Naive thymus-derived CD4-positive, alpha-beta T cell (primary cell): ENCODE results near the gene BTBD10. TPM values are rescaled to one million over a fixed set of nuclear protein-coding genes. Genes with fewer than 3 reads are reported as not detected.

Experiments used
- ATAC-seq: fragments of 150-1000 bp; cut with Tn5 transposase; 2 replicates; pipeline ENCODE4 v1.10.0; 2021; ENCODE audit warnings: mild to moderate bottlenecking, moderate library complexity
- CTCF ChIA-PET: fragments of 350-600 bp; sonication (Branson Sonifier 250); formaldehyde crosslinking; loops from one replicate; lab custom pipeline; 2021; ENCODE audit warnings: antibody characterized with exemption; lab: Charles Lee
- POLR2A ChIA-PET: fragments of 350-600 bp; sonication (Branson Sonifier 250); formaldehyde crosslinking; loops from one replicate; lab custom pipeline; 2021; ENCODE audit warnings: antibody characterized with exemption, inconsistent platforms; lab: Charles Lee
- DNase-seq, 9 donors: peaks; one replicate each; pipeline versions ENCODE4 v3.0.0 to v3.0.0-alpha.2; 2020 to 2022; ENCODE audit warnings: mixed read lengths in 1 of 9
- H3K27ac ChIP-seq: one replicate; pipeline ENCODE4 v1.7.0; 2013; ENCODE audit warnings: mild to moderate bottlenecking, low read depth, low read length, moderate library complexity
- H3K27me3 ChIP-seq, 2 donors: one replicate each; pipeline ENCODE4 v1.7.0; 2013; ENCODE audit warnings: low read length in 2 of 2, mild to moderate bottlenecking in 2 of 2, moderate library complexity in 2 of 2; ENCODE audit not compliant: control insufficient read depth in 2 of 2, insufficient read depth in 2 of 2
- H3K36me3 ChIP-seq, 3 experiments: 1 replicate in 2 of 3; 2 replicates in 1 of 3; pipeline ENCODE4 v1.7.0; 2013; ENCODE audit warnings: low read length in 3 of 3, mild to moderate bottlenecking in 3 of 3, moderate library complexity in 1 of 3; ENCODE audit not compliant: insufficient read depth in 3 of 3, control insufficient read depth in 2 of 3
- H3K4me1 ChIP-seq, 2 donors: one replicate each; pipeline ENCODE4 v1.7.0; 2013; ENCODE audit warnings: low read length in 2 of 2, mild to moderate bottlenecking in 2 of 2, moderate library complexity in 1 of 2; ENCODE audit not compliant: control insufficient read depth in 2 of 2, insufficient read depth in 2 of 2
- H3K4me3 ChIP-seq: 2 replicates; pipeline ENCODE4 v1.7.0; 2013; ENCODE audit warnings: mild to moderate bottlenecking, low read length
- H3K9me3 ChIP-seq, 3 experiments: 1 replicate in 2 of 3; 2 replicates in 1 of 3; pipeline ENCODE4 v1.7.0; 2013; ENCODE audit warnings: low read length in 3 of 3; ENCODE audit not compliant: control insufficient read depth in 2 of 3
- H3K27ac Mint-ChIP-seq, 9 donors: one replicate each; pipeline ENCODE4 v1.8.0; 2020 to 2022; ENCODE audit warnings: mixed read lengths in 9 of 9, mild to moderate bottlenecking in 8 of 9, moderate library complexity in 5 of 9, inconsistent platforms in 2 of 9
- H3K27me3 Mint-ChIP-seq, 5 donors: one replicate each; pipeline ENCODE4 v1.8.0; 2021 to 2022; ENCODE audit warnings: mixed read lengths in 5 of 5, mild to moderate bottlenecking in 1 of 5
- H3K36me3 Mint-ChIP-seq, 5 donors: one replicate each; pipeline ENCODE4 v1.8.0; 2020 to 2022; ENCODE audit warnings: mixed read lengths in 5 of 5, mild to moderate bottlenecking in 3 of 5, inconsistent platforms in 1 of 5
- H3K4me1 Mint-ChIP-seq, 7 donors: one replicate each; pipeline ENCODE4 v1.8.0; 2020 to 2022; ENCODE audit warnings: mixed read lengths in 7 of 7, mild to moderate bottlenecking in 3 of 7, inconsistent platforms in 1 of 7
- H3K4me3 Mint-ChIP-seq, 10 donors: one replicate each; pipeline ENCODE4 v1.8.0; 2020 to 2022; ENCODE audit warnings: mild to moderate bottlenecking in 10 of 10, mixed read lengths in 10 of 10, moderate library complexity in 6 of 10, inconsistent platforms in 2 of 10
- H3K9me3 Mint-ChIP-seq, 11 donors: one replicate each; pipeline ENCODE4 v1.8.0; 2020 to 2022; ENCODE audit warnings: mixed read lengths in 11 of 11, mild to moderate bottlenecking in 4 of 11, inconsistent platforms in 1 of 11, moderate library complexity in 1 of 11
- intact Hi-C, 2 donors: fragments of 100-400 bp; cut with micrococcal nuclease; formaldehyde crosslinking; loops; one replicate each; pipeline ENCODE4 v1.15.1; 2023
- polyA plus RNA-seq, 2 donors: library from polyadenylated mRNA; unstranded; fragments of 300-500 nt; fragmentation: Illumina TruSeq; gene quantifications; one replicate each; pipeline ENCODE4 v1.2.3, GENCODE V29; 2021
- total RNA-seq, 6 experiments: library from RNA in 5 of 6; stranded (reverse) in 5 of 6; gene quantifications; 1 replicate in 5 of 6; 2 replicates in 1 of 6; pipeline ENCODE4 v1.2.3 and lab custom pipeline; 2021 to 2026

The BTBD10 gene
- total and polyA plus RNA-seq, 7 experiments from 2014 or later = 9.7 to 25.2 (median 16.3) TPM

DNA sequence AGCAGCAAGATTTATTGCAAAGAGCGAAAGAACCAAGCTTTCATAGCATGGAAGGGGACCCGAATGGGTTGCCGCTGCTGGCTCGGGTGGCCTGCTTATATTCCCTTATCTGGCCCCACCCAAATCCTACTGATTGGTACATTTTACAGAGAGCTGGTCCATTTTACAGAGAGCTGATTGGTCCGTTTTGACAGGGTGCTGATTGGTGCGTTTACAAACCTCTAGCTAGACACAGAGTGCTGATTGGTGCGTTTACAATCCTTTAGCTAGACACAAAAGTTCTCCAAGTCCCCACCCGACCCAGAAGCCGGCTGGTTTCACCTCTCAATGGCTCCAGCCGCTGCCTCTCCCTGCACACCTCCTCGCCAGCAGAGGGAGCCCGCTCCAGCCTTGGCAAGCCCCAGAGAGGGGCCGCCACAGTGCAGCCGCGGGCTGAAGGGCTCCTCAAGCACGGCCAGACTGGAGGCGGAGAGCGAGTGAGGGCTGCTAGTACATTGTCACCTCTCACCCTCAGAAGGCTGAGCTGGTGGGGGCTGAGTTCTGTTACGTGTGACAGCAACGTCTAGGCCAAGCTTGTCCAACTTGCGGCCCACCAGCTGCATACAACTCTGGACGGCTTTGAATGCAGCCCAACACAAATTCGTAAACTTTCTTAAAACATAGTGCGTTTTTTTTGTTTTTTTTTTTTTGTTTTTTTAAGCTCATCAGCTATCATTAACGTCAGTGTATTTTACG, 24.1 kb upstream of the BTBD10 start:
- intact Hi-C loops = loop anchor here (1.0 to 5.0 kb wide), 5 partner anchors 24 to 762 kb away; partner anchors contain the start of genes BTBD10 (in 2 of the 2) and FAR1 (in 1 of the 2)
- peak overlapping the region; percentile 66 to 90 (median 76) for H3K4me3 Mint-ChIP-seq
- DNase-seq (peak; percentile 28 to 64 (median 55)), ATAC-seq (peak; percentile 92)
- H3K4me1 ChIP-seq = peaks cover 0 to 4% of the 10 kb centered on the region in 2 donors
- POLR2A ChIA-PET = interaction anchor here (0.8 kb wide), 1 partner anchor 23 kb away, joined by 3 read pairs; no protein-coding TSS in a partner anchor
- H3K27me3 Mint-ChIP-seq = peaks cover 2 to 12% (median 4%) of the 10 kb centered on the region in 5 donors
- no peaks in the 10 kb centered on the region for H3K27me3 ChIP-seq
- peak overlapping the region; percentile 61 for H3K4me3 ChIP-seq
- CTCF ChIA-PET = interaction anchor here (0.6 to 1.5 kb wide), 7 partner anchors 9 to 761 kb away, joined by 3 to 7 read pairs (median 3); partner anchors contain the start of gene BTBD10
- H3K36me3 Mint-ChIP-seq = no peaks in the 10 kb centered on the region
- no peak overlapping the region for H3K27ac ChIP-seq
- peak overlapping the region in 6 of 9 donors; percentile 40 to 77 (median 74) for H3K27ac Mint-ChIP-seq
- no peaks in the 10 kb centered on the region for H3K9me3 ChIP-seq
- peaks cover 5 to 7% (median 6%) of the 10 kb centered on the region in 7 donors for H3K4me1 Mint-ChIP-seq
- peaks cover 0 to 11% (median 0%) of the 10 kb centered on the region in 11 donors for H3K9me3 Mint-ChIP-seq
- H3K36me3 ChIP-seq = no peaks in the 10 kb centered on the region

GRCh38 chr11:13480198-13480597, 17.2 kb upstream of the BTBD10 start:
- peaks cover 0 to 13% (median 0%) of the 10 kb centered on the region in 11 donors for H3K9me3 Mint-ChIP-seq
- Histone ChIP-seq H3K4me1 (no peaks in the 10 kb centered on the region), H3K36me3 (no peaks in the 10 kb centered on the region), H3K27ac (no peak overlapping the region), H3K9me3 (no peaks in the 10 kb centered on the region), H3K4me3 (no peak overlapping the region), H3K27me3 (no peaks in the 10 kb centered on the region)
- H3K27ac Mint-ChIP-seq = no peak overlapping the region
- ATAC-seq = no peak
- H3K27me3 Mint-ChIP-seq = peaks cover 19 to 28% (median 25%) of the 10 kb centered on the region in 5 donors
- H3K36me3 Mint-ChIP-seq = peaks cover 0 to 6% (median 0%) of the 10 kb centered on the region in 5 donors
- ChIA-PET POLR2A (no interaction called here), CTCF (no interaction called here)
- DNase-seq = no peak
- H3K4me3 Mint-ChIP-seq = no peak overlapping the region
- no peaks in the 10 kb centered on the region for H3K4me1 Mint-ChIP-seq
- intact Hi-C loops = no loop called here

DNA sequence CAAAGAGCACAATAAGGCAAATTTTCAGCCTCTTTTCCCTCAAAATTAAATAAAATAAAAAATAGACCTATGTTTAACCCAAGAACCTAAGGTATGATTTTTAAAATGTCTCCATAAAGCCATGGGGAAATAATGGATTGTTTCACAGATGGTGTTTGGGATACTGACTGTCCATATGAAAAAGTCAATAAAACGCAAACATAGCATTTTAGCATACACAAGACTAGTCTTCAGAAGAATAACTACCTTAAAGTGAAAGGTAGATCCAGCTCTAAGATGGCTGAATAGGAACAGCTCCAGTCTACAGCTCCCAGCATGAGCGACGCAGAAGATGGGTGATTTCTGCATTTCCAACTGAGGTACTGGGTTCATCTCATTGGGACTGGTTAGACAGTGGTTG, 16.7 kb upstream of the BTBD10 start:
- Mint-ChIP-seq H3K4me1 (no peaks in the 10 kb centered on the region), H3K27me3 (peaks cover 19 to 32% (median 25%) of the 10 kb centered on the region in 5 donors), H3K4me3 (no peak overlapping the region), H3K27ac (no peak overlapping the region), H3K36me3 (peaks cover 0 to 6% (median 0%) of the 10 kb centered on the region in 5 donors), H3K9me3 (peaks cover 0 to 13% (median 0%) of the 10 kb centered on the region in 11 donors)
- no peaks in the 10 kb centered on the region for H3K36me3 ChIP-seq
- CTCF ChIA-PET = no interaction called here
- POLR2A ChIA-PET = no interaction called here
- ATAC-seq (no peak), DNase-seq (no peak)
- H3K4me1 ChIP-seq = no peaks in the 10 kb centered on the region
- no peaks in the 10 kb centered on the region for H3K9me3 ChIP-seq
- H3K27ac ChIP-seq = no peak overlapping the region
- intact Hi-C loops = no loop called here
- H3K27me3 ChIP-seq = no peaks in the 10 kb centered on the region
- H3K4me3 ChIP-seq = no peak overlapping the region

GRCh38 chr11:13475091-13475490, 12.1 kb upstream of the BTBD10 start:
- H3K27ac Mint-ChIP-seq = no peak overlapping the region
- no peak overlapping the region for H3K27ac ChIP-seq
- H3K4me3 ChIP-seq = no peak overlapping the region
- peaks cover 0 to 2% (median 0%) of the 10 kb centered on the region in 11 donors for H3K9me3 Mint-ChIP-seq
- no peaks in the 10 kb centered on the region for H3K9me3 ChIP-seq
- H3K4me1 ChIP-seq = no peaks in the 10 kb centered on the region
- CTCF ChIA-PET = no interaction called here
- H3K27me3 Mint-ChIP-seq = peaks cover 10 to 30% (median 23%) of the 10 kb centered on the region in 5 donors
- intact Hi-C loops = no loop called here
- H3K4me3 Mint-ChIP-seq = no peak overlapping the region
- ATAC-seq (no peak), DNase-seq (no peak)
- no peaks in the 10 kb centered on the region for H3K27me3 ChIP-seq
- no peaks in the 10 kb centered on the region for H3K36me3 Mint-ChIP-seq
- POLR2A ChIA-PET = no interaction called here
- H3K4me1 Mint-ChIP-seq = no peaks in the 10 kb centered on the region
- H3K36me3 ChIP-seq = no peaks in the 10 kb centered on the region

DNA sequence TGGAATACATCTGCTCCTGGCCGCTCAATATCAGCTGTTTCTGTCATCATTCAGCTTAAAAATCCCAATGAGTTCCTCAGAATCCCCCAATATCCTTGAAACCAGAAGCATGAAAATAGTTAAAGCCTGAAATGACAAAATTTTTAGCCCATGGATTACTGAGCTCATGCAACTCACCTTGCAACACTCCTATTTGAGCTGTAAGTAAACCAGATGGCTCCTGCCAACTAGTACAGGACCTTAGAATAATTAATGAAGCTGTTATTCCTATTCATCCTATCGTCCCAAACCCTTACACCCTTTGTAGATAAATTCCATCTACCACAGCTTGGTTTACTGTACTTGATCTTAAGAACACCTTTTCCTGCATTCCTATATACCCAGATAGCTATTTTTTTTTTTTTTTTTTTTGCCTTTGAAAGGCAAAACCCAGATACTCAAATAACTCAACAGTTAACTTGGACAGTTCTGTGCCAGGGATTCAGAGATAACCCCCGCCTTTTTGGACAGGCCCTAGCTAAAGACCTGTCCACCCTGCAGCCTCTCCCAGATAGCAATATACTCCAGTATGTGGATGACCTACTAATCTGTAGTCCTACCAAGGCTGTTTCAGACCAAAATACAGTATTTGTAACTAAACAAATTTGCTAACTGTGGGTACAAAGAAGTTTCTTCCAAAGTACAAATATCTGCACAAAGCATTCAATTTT, 10.1 kb upstream of the BTBD10 start:
- CTCF ChIA-PET = no interaction called here
- no peak overlapping the region for H3K27ac Mint-ChIP-seq
- POLR2A ChIA-PET = no interaction called here
- H3K27ac ChIP-seq = no peak overlapping the region
- no peak overlapping the region for H3K4me3 ChIP-seq
- no peaks in the 10 kb centered on the region for H3K27me3 ChIP-seq
- intact Hi-C loops = no loop called here
- H3K36me3 ChIP-seq = no peaks in the 10 kb centered on the region
- H3K36me3 Mint-ChIP-seq = no peaks in the 10 kb centered on the region
- H3K9me3 ChIP-seq = no peaks in the 10 kb centered on the region
- no peaks in the 10 kb centered on the region for H3K4me1 ChIP-seq
- peaks cover 0 to 2% (median 0%) of the 10 kb centered on the region in 11 donors for H3K9me3 Mint-ChIP-seq
- no peak for ATAC-seq
- no peaks in the 10 kb centered on the region for H3K4me1 Mint-ChIP-seq
- DNase-seq = no peak
- H3K27me3 Mint-ChIP-seq = peaks cover 10 to 38% (median 17%) of the 10 kb centered on the region in 5 donors
- no peak overlapping the region for H3K4me3 Mint-ChIP-seq

- intact Hi-C loops = loop anchor here (10.0 kb wide), 3 partner anchors 134 to 1606 kb away; partner anchors contain the start of genes CALCB (in 1 of the 2) and TEAD1 (in 1 of the 2)
Measured at GRCh38 chr11:13468750-13469149, 5.7 kb upstream of the BTBD10 start.

More at GRCh38 chr11:13468750-13469149, 5.7 kb upstream of the BTBD10 start:
- no peaks in the 10 kb centered on the region for H3K36me3 Mint-ChIP-seq
- no peak for ATAC-seq
- H3K9me3 ChIP-seq = no peaks in the 10 kb centered on the region
- CTCF ChIA-PET = interaction anchor here (1.0 kb wide), 1 partner anchor 18 kb away, joined by 3 read pairs; no protein-coding TSS in a partner anchor
- H3K4me3 Mint-ChIP-seq = no peak overlapping the region
- H3K27ac Mint-ChIP-seq = no peak overlapping the region
- H3K27ac ChIP-seq = no peak overlapping the region
- H3K9me3 Mint-ChIP-seq = no peaks in the 10 kb centered on the region
- H3K27me3 Mint-ChIP-seq = peaks cover 0 to 33% (median 6%) of the 10 kb centered on the region in 5 donors
- DNase-seq = no peak
- H3K4me3 ChIP-seq = no peak overlapping the region
- POLR2A ChIA-PET = no interaction called here
- peaks cover 3% of the 10 kb centered on the region in 2 donors for H3K4me1 ChIP-seq
- H3K27me3 ChIP-seq = no peaks in the 10 kb centered on the region
- peaks cover 3 to 9% (median 8%) of the 10 kb centered on the region in 7 donors for H3K4me1 Mint-ChIP-seq
- no peaks in the 10 kb centered on the region for H3K36me3 ChIP-seq
